Fibroblast of lung (primary cell): ENCODE data around the gene DIP2C. TPM values are rescaled to one million over a fixed set of nuclear protein-coding genes. Genes with fewer than 3 reads are reported as not detected.

Experiments used
- DNase-seq, 2 donors: peaks; one replicate each; pipeline versions ENCODE4 v3.0.0 to v3.0.0-alpha.2; 2010; ENCODE audit warnings: low read depth in 2 of 2
- H2AFZ ChIP-seq: 2 replicates; pipeline ENCODE4 v1.5.1; 2012; ENCODE audit warnings: low read length, control low read depth, inconsistent platforms
- H3K27ac ChIP-seq: 2 replicates; pipeline ENCODE4 v1.5.1; 2011; ENCODE audit warnings: low read length, control low read depth; ENCODE audit not compliant: insufficient read depth
- H3K27me3 ChIP-seq: 2 replicates; pipeline ENCODE4 v1.5.1; 2011; ENCODE audit warnings: mild to moderate bottlenecking, low read length; ENCODE audit not compliant: control insufficient read depth, insufficient read depth
- H3K36me3 ChIP-seq: 2 replicates; pipeline ENCODE4 v1.5.1; 2011; ENCODE audit warnings: low read length; ENCODE audit not compliant: control insufficient read depth, insufficient read depth
- H3K4me1 ChIP-seq: 2 replicates; pipeline ENCODE4 v1.5.1; 2011; ENCODE audit warnings: low read length; ENCODE audit not compliant: control insufficient read depth, insufficient read depth; ENCODE audit errors: extremely low read depth
- H3K4me2 ChIP-seq: 2 replicates; pipeline ENCODE4 v1.5.1; 2011; ENCODE audit warnings: low read length, control low read depth; ENCODE audit not compliant: insufficient read depth; ENCODE audit errors: extremely low read depth
- H3K4me3 ChIP-seq, 4 experiments: fragments of 200-600 bp in 1 of 4; sonication (generic) in 1 of 4; replicated peaks in 1 of 4; 2 replicates each; pipeline ENCODE4 v1.5.1; 2011 to 2016; ENCODE audit warnings: low read length in 4 of 4, low read depth in 3 of 4, mild to moderate bottlenecking in 3 of 4, control low read depth in 2 of 4, inconsistent platforms in 1 of 4, mixed read lengths in 1 of 4; ENCODE audit not compliant: insufficient read depth in 1 of 4; ENCODE audit errors: control extremely low read depth in 1 of 4
- H3K79me2 ChIP-seq: 2 replicates; pipeline ENCODE4 v1.5.1; 2012; ENCODE audit warnings: mild to moderate bottlenecking, low read length, inconsistent platforms; ENCODE audit not compliant: control insufficient read depth, insufficient read depth
- H3K9ac ChIP-seq: 2 replicates; pipeline ENCODE4 v1.5.1; 2011; ENCODE audit warnings: mild to moderate bottlenecking, low read length, control low read depth; ENCODE audit not compliant: insufficient read depth
- H3K9me3 ChIP-seq: 2 replicates; pipeline ENCODE4 v1.5.1; 2012; ENCODE audit warnings: low read depth, low read length; ENCODE audit not compliant: control insufficient read depth, insufficient read depth
- H4K20me1 ChIP-seq: 2 replicates; pipeline ENCODE4 v1.5.1; 2011; ENCODE audit warnings: low read length; ENCODE audit not compliant: control insufficient read depth, insufficient read depth; ENCODE audit errors: extremely low read depth
- CTCF ChIP-seq, 2 donors: IDR thresholded peaks in 1 of 2; conservative IDR thresholded peaks in 1 of 2; 1 replicate in 1 of 2; 2 replicates in 1 of 2; pipeline ENCODE4 v1.5.1; 2011 to 2012; ENCODE audit warnings: low read length in 2 of 2, control low read depth in 1 of 2, inconsistent platforms in 1 of 2, low read depth in 1 of 2, mild to moderate bottlenecking in 1 of 2
- EZH2 ChIP-seq: IDR thresholded peaks from 2 replicates; pipeline ENCODE4 v1.5.1; 2012; ENCODE audit warnings: low read length, control low read depth, mild to moderate bottlenecking; ENCODE audit errors: missing control alignments
- polyA plus RNA-seq, 2 donors: library from polyadenylated mRNA; depleted of rRNA in 1 of 2; stranded (reverse) in 1 of 2; unstranded in 1 of 2; fragments of >200 nt; gene quantifications; 2 replicates each; pipeline ENCODE4 v1.2.1, GENCODE V29; 2011 to 2012; ENCODE audit warnings: missing spikeins in 1 of 2
- total RNA-seq: library from RNA; depleted of rRNA; stranded (reverse); fragments of >200 nt; gene quantifications from 2 replicates; pipeline ENCODE4 v1.2.1, GENCODE V29; 2014

The DIP2C gene
- total and polyA plus RNA-seq, 2 donors (not counting 1 experiment from before 2014, with no cell fraction given) = 10.7 to 18.3 TPM

- no peak overlapping the region for H3K27ac ChIP-seq
- H3K4me3 ChIP-seq = no peak overlapping the region
Measured at GRCh38 chr10:310371-310770, 379.1 kb downstream of the DIP2C start.

GRCh38 chr10:308572-309085 is 380.8 kb downstream of the DIP2C start:
- H3K79me2 ChIP-seq = no peaks in the 10 kb centered on the region
- H4K20me1 ChIP-seq = no peaks in the 10 kb centered on the region
- peaks cover 5% of the 10 kb centered on the region for H3K36me3 ChIP-seq
- no peaks in the 10 kb centered on the region for H3K27me3 ChIP-seq
- no peak overlapping the region for H3K9ac ChIP-seq
- no peak overlapping the region for H3K4me2 ChIP-seq
- no peak overlapping the region for H2AFZ ChIP-seq
- H3K9me3 ChIP-seq = no peaks in the 10 kb centered on the region
- TF ChIP-seq EZH2 (no peak), CTCF (conservative IDR thresholded peaks at IDR 0.05 in 1 of 2, IDR thresholded peaks at IDR 0.05 in 1 of 2; ENCODE audit: low read depth in 1 of 2, low read length in 2 of 2) (no peak)
- no peak overlapping the region for H3K27ac ChIP-seq
- H3K4me1 ChIP-seq = no peaks in the 10 kb centered on the region
- H3K4me3 ChIP-seq = no peak overlapping the region
- no peak for DNase-seq

More at GRCh38 chr10:310371-310770, 379.1 kb downstream of the DIP2C start:
- Histone ChIP-seq H3K4me2 (no peak overlapping the region), H3K36me3 (peaks cover 5% of the 10 kb centered on the region), H3K9me3 (no peaks in the 10 kb centered on the region), H3K9ac (no peak overlapping the region), H3K27me3 (no peaks in the 10 kb centered on the region), H3K79me2 (no peaks in the 10 kb centered on the region), H2AFZ (no peak overlapping the region), H4K20me1 (no peaks in the 10 kb centered on the region), H3K4me1 (peaks cover 6% of the 10 kb centered on the region)
- TF ChIP-seq CTCF (conservative IDR thresholded peaks at IDR 0.05 in 1 of 2, IDR thresholded peaks at IDR 0.05 in 1 of 2; ENCODE audit: low read depth in 1 of 2, low read length in 2 of 2) (no peak), EZH2 (no peak)
- DNase-seq = peak in 1 of 2 donors; percentile 56

- DNase-seq = no peak
- TF ChIP-seq CTCF (conservative IDR thresholded peaks at IDR 0.05 in 1 of 2, IDR thresholded peaks at IDR 0.05 in 1 of 2; ENCODE audit: low read depth in 1 of 2, low read length in 2 of 2) (no peak), EZH2 (no peak)
- H3K4me2 ChIP-seq = no peak overlapping the region
- H3K4me3 ChIP-seq = no peak overlapping the region
- no peaks in the 10 kb centered on the region for H3K4me1 ChIP-seq
- no peaks in the 10 kb centered on the region for H3K27me3 ChIP-seq
- no peak overlapping the region for H3K27ac ChIP-seq
- no peaks in the 10 kb centered on the region for H3K79me2 ChIP-seq
- H3K36me3 ChIP-seq = peaks cover 5% of the 10 kb centered on the region
- H2AFZ ChIP-seq = no peak overlapping the region
- no peaks in the 10 kb centered on the region for H3K9me3 ChIP-seq
- no peak overlapping the region for H3K9ac ChIP-seq
- H4K20me1 ChIP-seq = no peaks in the 10 kb centered on the region
Measured at GRCh38 chr10:308101-308500, 381.4 kb downstream of the DIP2C start.
